ENCODE measurements around the gene SIRT3.

Gene SIRT3

GRCh38 chr11:236774-237767, 929 bp upstream of the SIRT3 start, which contains the start of gene PSMD13:
Gene PSMD13 (plus strand): TSS chr11:236976. CDS start chr11:237050, 74 bp downstream.
- H3K36me3 ChIP-seq (ENCODE audit: control insufficient read depth in 2 of 2, insufficient read depth in 1 of 2, low read length in 2 of 2), result peaks cover 4 to 37% of the 10 kb centered on the region in 2 experiments; a peak in 1 of 3 replicates
- H3K4me3 ChIP-seq (ENCODE audit: low read depth, low read length), result peak within 1 kb of the TSS; percentile 93
- ChIA-PET POLR2A (interaction anchor here (3.5 kb wide), 1 partner anchor 30 kb away, joined by 13 read pairs; the partner anchor contains the start of genes BET1L and RIC8A), CTCF (interaction anchor here (1.3 to 3.4 kb wide), 3 partner anchors 14 to 211 kb away, joined by 4 to 35 read pairs (median 6); no protein-coding TSS in a partner anchor)
- H3K9me3 ChIP-seq (ENCODE audit: control insufficient read depth, insufficient read depth, low read depth, low read length), result no peaks in the 10 kb centered on the region
- peak within 1 kb of the TSS; percentile 36; the same call in 1 of the 2 replicates for H3K27ac ChIP-seq (ENCODE audit: extremely low read depth, low read depth, low read length)
- no peaks in the 10 kb centered on the region for H3K4me1 ChIP-seq (ENCODE audit: control insufficient read depth, insufficient read depth, low read length)
- no peak for TF ChIP-seq ZNF274 (IDR thresholded peaks at IDR 0.05; ENCODE audit: low read length)
- TF ChIP-seq ZNF274 (tag by site-specific recombination; IDR thresholded peaks at IDR 0.05; ENCODE audit: borderline replicate concordance), result no peak
- TF ChIP-seq SP7 (tag by site-specific recombination; IDR thresholded peaks at IDR 0.05), result 0 out of 2 replicates have a peak, but pooled peaks have one; percentile 17
- 0 out of 2 replicates have a peak, but pooled peaks have one; percentile 25 for TF ChIP-seq KLF7 (tag by site-specific recombination; IDR thresholded peaks at IDR 0.05; ENCODE audit: borderline replicate concordance)
- peak; percentile 60; the same call in 1 of the 2 replicates for TF ChIP-seq EGR2 (tag by site-specific recombination; IDR thresholded peaks at IDR 0.05; ENCODE audit: low read depth)
- TF ChIP-seq ZNF677 (tag by site-specific recombination; IDR thresholded peaks at IDR 0.05), result no peak
- TF ChIP-seq ZXDB (tag by site-specific recombination; IDR thresholded peaks at IDR 0.05), result peak; percentile 23; the same call in 1 of the 2 replicates
- peak; percentile 27; the same call in 1 of the 2 replicates for TF ChIP-seq SP3 (tag by site-specific recombination; IDR thresholded peaks at IDR 0.05)
- peak; percentile 81 for TF ChIP-seq SP2 (tag by site-specific recombination; IDR thresholded peaks at IDR 0.05)
- 0 out of 2 replicates have a peak, but pooled peaks have one; percentile 6 for TF ChIP-seq YY2 (tag by site-specific recombination; IDR thresholded peaks at IDR 0.05)
- no peak for TF ChIP-seq ZNF157 (tag by site-specific recombination; IDR thresholded peaks at IDR 0.05)
- TF ChIP-seq, protein P1, sequence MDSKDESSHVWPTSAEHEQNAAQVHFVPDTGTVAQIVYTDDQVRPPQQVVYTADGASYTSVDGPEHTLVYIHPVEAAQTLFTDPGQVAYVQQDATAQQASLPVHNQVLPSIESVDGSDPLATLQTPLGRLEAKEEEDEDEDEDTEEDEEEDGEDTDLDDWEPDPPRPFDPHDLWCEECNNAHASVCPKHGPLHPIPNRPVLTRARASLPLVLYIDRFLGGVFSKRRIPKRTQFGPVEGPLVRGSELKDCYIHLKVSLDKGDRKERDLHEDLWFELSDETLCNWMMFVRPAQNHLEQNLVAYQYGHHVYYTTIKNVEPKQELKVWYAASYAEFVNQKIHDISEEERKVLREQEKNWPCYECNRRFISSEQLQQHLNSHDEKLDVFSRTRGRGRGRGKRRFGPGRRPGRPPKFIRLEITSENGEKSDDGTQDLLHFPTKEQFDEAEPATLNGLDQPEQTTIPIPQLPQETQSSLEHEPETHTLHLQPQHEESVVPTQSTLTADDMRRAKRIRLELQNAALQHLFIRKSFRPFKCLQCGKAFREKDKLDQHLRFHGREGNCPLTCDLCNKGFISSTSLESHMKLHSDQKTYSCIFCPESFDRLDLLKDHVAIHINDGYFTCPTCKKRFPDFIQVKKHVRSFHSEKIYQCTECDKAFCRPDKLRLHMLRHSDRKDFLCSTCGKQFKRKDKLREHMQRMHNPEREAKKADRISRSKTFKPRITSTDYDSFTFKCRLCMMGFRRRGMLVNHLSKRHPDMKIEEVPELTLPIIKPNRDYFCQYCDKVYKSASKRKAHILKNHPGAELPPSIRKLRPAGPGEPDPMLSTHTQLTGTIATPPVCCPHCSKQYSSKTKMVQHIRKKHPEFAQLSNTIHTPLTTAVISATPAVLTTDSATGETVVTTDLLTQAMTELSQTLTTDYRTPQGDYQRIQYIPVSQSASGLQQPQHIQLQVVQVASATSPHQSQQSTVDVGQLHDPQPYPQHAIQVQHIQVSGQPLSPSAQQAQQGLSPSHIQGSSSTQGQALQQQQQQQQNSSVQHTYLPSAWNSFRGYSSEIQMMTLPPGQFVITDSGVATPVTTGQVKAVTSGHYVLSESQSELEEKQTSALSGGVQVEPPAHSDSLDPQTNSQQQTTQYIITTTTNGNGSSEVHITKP (tag by site-specific recombination; IDR thresholded peaks at IDR 0.05), result 0 out of 2 replicates have a peak, but pooled peaks have one; percentile 4
- TF ChIP-seq HOXA7 (CRISPR knock-in tag; IDR thresholded peaks at IDR 0.05; ENCODE audit: borderline replicate concordance), result no peak
- peak; percentile 16; the same call in 1 of the 2 replicates for TF ChIP-seq ZBTB8A (tag by site-specific recombination; IDR thresholded peaks at IDR 0.05)
- peak; percentile 7 for TF ChIP-seq ZBTB11 (tag by site-specific recombination; conservative IDR thresholded peaks at IDR 0.05; ENCODE audit: low read depth)
- peak; percentile 57; the same call in 1 of the 2 replicates for TF ChIP-seq KLF8 (tag by site-specific recombination; IDR thresholded peaks at IDR 0.05)
- TF ChIP-seq ZNF2 (tag by site-specific recombination; IDR thresholded peaks at IDR 0.05), result 0 out of 2 replicates have a peak, but pooled peaks have one; percentile 21
- peak; percentile 90 for TF ChIP-seq ZNF335 (tag by site-specific recombination; conservative IDR thresholded peaks at IDR 0.05)
- TF ChIP-seq ZBTB26 (tag by site-specific recombination; optimal IDR thresholded peaks at IDR 0.05), result peak; percentile 30
- TF ChIP-seq ZNF366 (tag by site-specific recombination; conservative IDR thresholded peaks at IDR 0.05), result peak; percentile 42; the same call in 1 of the 2 replicates
- peak; percentile 65 for TF ChIP-seq ZNF341 (tag by site-specific recombination; IDR thresholded peaks at IDR 0.05; ENCODE audit: low read depth)
- TF ChIP-seq KLF10 (tag by site-specific recombination; IDR thresholded peaks at IDR 0.05), result 0 out of 2 replicates have a peak, but pooled peaks have one; percentile 13
- peak; percentile 37; the same call in 1 of the 2 replicates for TF ChIP-seq KLF16 (tag by site-specific recombination; IDR thresholded peaks at IDR 0.05)
- TF ChIP-seq, protein P2, sequence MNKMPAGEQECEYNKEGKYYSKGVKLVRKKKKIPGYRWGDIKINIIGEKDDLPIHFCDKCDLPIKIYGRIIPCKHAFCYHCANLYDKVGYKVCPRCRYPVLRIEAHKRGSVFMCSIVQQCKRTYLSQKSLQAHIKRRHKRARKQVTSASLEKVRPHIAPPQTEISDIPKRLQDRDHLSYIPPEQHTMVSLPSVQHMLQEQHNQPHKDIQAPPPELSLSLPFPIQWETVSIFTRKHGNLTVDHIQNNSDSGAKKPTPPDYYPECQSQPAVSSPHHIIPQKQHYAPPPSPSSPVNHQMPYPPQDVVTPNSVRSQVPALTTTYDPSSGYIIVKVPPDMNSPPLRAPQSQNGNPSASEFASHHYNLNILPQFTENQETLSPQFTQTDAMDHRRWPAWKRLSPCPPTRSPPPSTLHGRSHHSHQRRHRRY (tag by site-specific recombination; IDR thresholded peaks at IDR 0.05), result no peak
- peak; percentile 37 for TF ChIP-seq ZNF692 (tag by site-specific recombination; IDR thresholded peaks at IDR 0.05)
